ENCODE data around the gene ARL6IP6.

DNA sequence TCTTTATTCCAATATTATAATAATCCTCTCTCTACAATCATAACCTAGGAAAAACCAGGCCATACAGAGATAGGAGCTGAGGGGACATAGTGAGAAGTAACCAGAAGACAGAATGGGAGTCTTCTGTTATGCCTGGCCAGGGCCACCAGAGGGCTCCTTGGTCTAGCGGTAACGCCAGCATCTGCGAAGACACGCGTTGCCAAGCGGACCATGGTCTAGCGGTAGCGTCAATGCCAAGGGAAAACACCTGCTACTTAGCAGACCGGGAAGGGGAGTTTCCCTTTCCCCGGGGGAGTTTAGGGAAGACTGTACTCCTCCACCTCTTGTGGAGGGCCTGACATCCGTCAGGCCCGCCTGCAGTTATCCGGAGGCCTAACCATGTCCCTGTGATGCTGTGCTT lies 36.6 kb downstream of the ARL6IP6 start:
- TF ChIP-seq, protein P1, sequence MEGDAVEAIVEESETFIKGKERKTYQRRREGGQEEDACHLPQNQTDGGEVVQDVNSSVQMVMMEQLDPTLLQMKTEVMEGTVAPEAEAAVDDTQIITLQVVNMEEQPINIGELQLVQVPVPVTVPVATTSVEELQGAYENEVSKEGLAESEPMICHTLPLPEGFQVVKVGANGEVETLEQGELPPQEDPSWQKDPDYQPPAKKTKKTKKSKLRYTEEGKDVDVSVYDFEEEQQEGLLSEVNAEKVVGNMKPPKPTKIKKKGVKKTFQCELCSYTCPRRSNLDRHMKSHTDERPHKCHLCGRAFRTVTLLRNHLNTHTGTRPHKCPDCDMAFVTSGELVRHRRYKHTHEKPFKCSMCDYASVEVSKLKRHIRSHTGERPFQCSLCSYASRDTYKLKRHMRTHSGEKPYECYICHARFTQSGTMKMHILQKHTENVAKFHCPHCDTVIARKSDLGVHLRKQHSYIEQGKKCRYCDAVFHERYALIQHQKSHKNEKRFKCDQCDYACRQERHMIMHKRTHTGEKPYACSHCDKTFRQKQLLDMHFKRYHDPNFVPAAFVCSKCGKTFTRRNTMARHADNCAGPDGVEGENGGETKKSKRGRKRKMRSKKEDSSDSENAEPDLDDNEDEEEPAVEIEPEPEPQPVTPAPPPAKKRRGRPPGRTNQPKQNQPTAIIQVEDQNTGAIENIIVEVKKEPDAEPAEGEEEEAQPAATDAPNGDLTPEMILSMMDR (conservative IDR thresholded peaks at IDR 0.05; ENCODE audit: low read length), result peak; percentile 31; the same call in 1 of the 2 replicates
- TF ChIP-seq EZH2phosphoT487 (IDR thresholded peaks at IDR 0.05; ENCODE audit: borderline replicate concordance), result no peak
